Urinary bladder (tissue), 4 donors: ENCODE data around the gene CSRP3. TPM values are rescaled to one million over a fixed set of nuclear protein-coding genes. Genes with fewer than 3 reads are reported as not detected.

ENCODE experiments used
- DNase-seq: peaks from one replicate; pipeline ENCODE4 v3.0.0-alpha.2; 2015; ENCODE audit errors: extremely low spot score
- H3K27ac ChIP-seq: one replicate; pipeline ENCODE4 v1.5.1; 2013; ENCODE audit warnings: low read depth, mild to moderate bottlenecking, moderate library complexity
- H3K36me3 ChIP-seq: one replicate; pipeline ENCODE4 v1.6.1; 2013; ENCODE audit warnings: mild to moderate bottlenecking, moderate library complexity; ENCODE audit not compliant: insufficient read depth
- H3K4me1 ChIP-seq: one replicate; pipeline ENCODE4 v1.6.1; 2013; ENCODE audit warnings: mild to moderate bottlenecking, moderate library complexity; ENCODE audit not compliant: insufficient read depth
- H3K4me3 ChIP-seq: one replicate; pipeline ENCODE4 v1.5.1; 2013; ENCODE audit warnings: low read depth, low read length
- WGBS: extraction: QIAGEN DNeasy Blood & Tissue Kit; methylation state at CpG from one replicate; pipeline ENCODE4 v1.1.7; 2013; 5-methylcytosine and 5-hydroxymethylcytosine counted together
- polyA plus RNA-seq: library from polyadenylated mRNA; stranded (reverse); fragments of 200-250 nt; gene quantifications from one replicate; pipeline ENCODE4 v1.2.3, GENCODE V29; 2013
- total RNA-seq: library from RNA; depleted of rRNA; stranded (reverse); fragments of >200 nt; gene quantifications from one replicate; pipeline ENCODE4 v1.2.3, GENCODE V29; 2014
- donor health status: healthy with polysubstance abuse.
- donor health status: healthy.

CSRP3 gene
- total and polyA plus RNA-seq, 2 donors: 24.0 TPM; not detected in 1

GRCh38 chr11:19216021-19216420 is 14.2 kb upstream of the CSRP3 start:
- Histone ChIP-seq H3K27ac (no peak overlapping the region), H3K4me1 (no peaks in the 10 kb centered on the region), H3K4me3 (no peak overlapping the region), H3K36me3 (no peaks in the 10 kb centered on the region)
- WGBS: 83% methylated on average over 4 of the region's 4 CpGs
- DNase-seq: no peak

- no peak for DNase-seq
- no peaks in the 10 kb centered on the region for H3K36me3 ChIP-seq
- 38% methylated on average over 4 of the region's 4 CpGs for WGBS
- H3K4me1 ChIP-seq: no peaks in the 10 kb centered on the region
- H3K4me3 ChIP-seq: no peak overlapping the region
- no peak overlapping the region for H3K27ac ChIP-seq
Observed at GRCh38 chr11:19209617-19210370, 8.0 kb upstream of the CSRP3 start.

- Histone ChIP-seq H3K36me3 (no peaks in the 10 kb centered on the region), H3K4me1 (no peaks in the 10 kb centered on the region), H3K27ac (no peak overlapping the region), H3K4me3 (no peak overlapping the region)
- no peak for DNase-seq
- 53% methylated on average over 3 of the region's 3 CpGs for WGBS
Observed at GRCh38 chr11:19208959-19209546, 7.3 kb upstream of the CSRP3 start.

GRCh38 chr11:19208181-19208580 is 6.4 kb upstream of the CSRP3 start:
- WGBS: 81% methylated on average over 2 of the region's 2 CpGs
- H3K4me3 ChIP-seq: no peak overlapping the region
- no peaks in the 10 kb centered on the region for H3K36me3 ChIP-seq
- H3K4me1 ChIP-seq: no peaks in the 10 kb centered on the region
- DNase-seq: no peak
- no peak overlapping the region for H3K27ac ChIP-seq

- WGBS: 94% methylated on average over 5 of the region's 5 CpGs
- H3K4me3 ChIP-seq: no peak overlapping the region
Observed at GRCh38 chr11:19204836-19205235, 3.1 kb upstream of the CSRP3 start.

GRCh38 chr11:19200410-19201201 is 1.2 kb downstream of the CSRP3 start:
- H3K27ac ChIP-seq: no peak overlapping the region
- H3K4me3 ChIP-seq: no peak overlapping the region

More at GRCh38 chr11:19204836-19205235, 3.1 kb upstream of the CSRP3 start:
- no peaks in the 10 kb centered on the region for H3K4me1 ChIP-seq
- no peaks in the 10 kb centered on the region for H3K36me3 ChIP-seq
- no peak overlapping the region for H3K27ac ChIP-seq
- DNase-seq: no peak

GRCh38 chr11:19199771-19200170 is 2.0 kb downstream of the CSRP3 start:
- WGBS: 5% methylated on average over 3 of the region's 3 CpGs
- H3K4me1 ChIP-seq: no peaks in the 10 kb centered on the region
- H3K4me3 ChIP-seq: no peak overlapping the region
- no peaks in the 10 kb centered on the region for H3K36me3 ChIP-seq
- DNase-seq: no peak
- no peak overlapping the region for H3K27ac ChIP-seq

More at GRCh38 chr11:19200410-19201201, 1.2 kb downstream of the CSRP3 start:
- WGBS: 30% methylated on average over 6 of the region's 6 CpGs
- H3K4me1 ChIP-seq: no peaks in the 10 kb centered on the region
- no peak for DNase-seq
- H3K36me3 ChIP-seq: no peaks in the 10 kb centered on the region

- 91% methylated on average over 7 of the region's 7 CpGs for WGBS
- H3K4me1 ChIP-seq: no peaks in the 10 kb centered on the region
- no peak overlapping the region for H3K27ac ChIP-seq
- no peak for DNase-seq
- H3K36me3 ChIP-seq: no peaks in the 10 kb centered on the region
- no peak overlapping the region for H3K4me3 ChIP-seq
Observed at GRCh38 chr11:19199048-19199447, 2.7 kb downstream of the CSRP3 start.

GRCh38 chr11:19196432-19196831 is 5.4 kb downstream of the CSRP3 start:
- H3K4me3 ChIP-seq: no peak overlapping the region
- WGBS: 79% methylated on average over 6 of the region's 6 CpGs
- no peak for DNase-seq
- H3K36me3 ChIP-seq: no peaks in the 10 kb centered on the region
- H3K4me1 ChIP-seq: no peaks in the 10 kb centered on the region
- H3K27ac ChIP-seq: no peak overlapping the region

- no peak for DNase-seq
- Histone ChIP-seq H3K36me3 (no peaks in the 10 kb centered on the region), H3K4me1 (no peaks in the 10 kb centered on the region), H3K4me3 (no peak overlapping the region), H3K27ac (no peak overlapping the region)
- WGBS: 90% methylated on average over 4 of the region's 4 CpGs
Observed at GRCh38 chr11:19194620-19195308, 7.0 kb downstream of the CSRP3 start.

GRCh38 chr11:19193916-19194315 is 7.9 kb downstream of the CSRP3 start:
- no peak overlapping the region for H3K4me3 ChIP-seq
- 49% methylated on average over 2 of the region's 2 CpGs for WGBS
- H3K4me1 ChIP-seq: no peaks in the 10 kb centered on the region
- DNase-seq: no peak
- H3K27ac ChIP-seq: no peak overlapping the region
- H3K36me3 ChIP-seq: no peaks in the 10 kb centered on the region

- no peak overlapping the region for H3K27ac ChIP-seq
- no peak for DNase-seq
- H3K36me3 ChIP-seq: no peaks in the 10 kb centered on the region
- H3K4me1 ChIP-seq: no peaks in the 10 kb centered on the region
- 75% methylated on average over 7 of the region's 7 CpGs for WGBS
- H3K4me3 ChIP-seq: no peak overlapping the region
Observed at GRCh38 chr11:19191530-19192169, 10.1 kb downstream of the CSRP3 start.

GRCh38 chr11:19187833-19188258 is 13.9 kb downstream of the CSRP3 start:
- H3K4me1 ChIP-seq: no peaks in the 10 kb centered on the region
- no peaks in the 10 kb centered on the region for H3K36me3 ChIP-seq
- DNase-seq: no peak
- no peak overlapping the region for H3K4me3 ChIP-seq
- H3K27ac ChIP-seq: no peak overlapping the region
- WGBS: 89% methylated on average over 9 of the region's 9 CpGs
